Left lung (tissue), 14 donors: Measurements from ENCODE around the gene TMEM151B. TPM values are rescaled to one million over a fixed set of nuclear protein-coding genes. Genes with fewer than 3 reads are reported as not detected.

Experiments
- ATAC-seq: fragments of 200-7000 bp; cut with Tn5 transposase; one replicate; pipeline ENCODE4 v1.9.1; 2020; ENCODE audit warnings: moderate library complexity
- DNase-seq, 4 donors: peaks; one replicate each; pipeline ENCODE4 v3.0.0-alpha.2; 2013 to 2020
- H3K27ac ChIP-seq, 2 donors: fragments of 200-600 bp; sonication (generic) in 1 of 2; one replicate each; pipeline versions ENCODE4 v1.5.0 to v1.8.0; 2020 to 2021
- H3K27me3 ChIP-seq, 2 donors: fragments of 200-600 bp; sonication (generic) in 1 of 2; one replicate each; pipeline versions ENCODE4 v1.5.0 to v1.8.0; 2020 to 2021
- H3K36me3 ChIP-seq, 2 donors: fragments of 200-600 bp; sonication (generic) in 1 of 2; one replicate each; pipeline versions ENCODE4 v1.5.0 to v1.8.0; 2020 to 2021
- H3K4me1 ChIP-seq, 2 donors: fragments of 200-600 bp; one replicate each; pipeline ENCODE4 v1.8.0; 2021
- H3K4me3 ChIP-seq, 2 donors: fragments of 200-600 bp; sonication (generic) in 1 of 2; one replicate each; pipeline versions ENCODE4 v1.5.0 to v1.8.0; 2020 to 2021; ENCODE audit warnings: mild to moderate bottlenecking in 1 of 2
- H3K9me3 ChIP-seq, 2 donors: fragments of 200-600 bp; sonication (generic) in 1 of 2; one replicate each; pipeline versions ENCODE4 v1.5.0 to v1.8.0; 2020 to 2021
- intact Hi-C, 2 donors: fragments of 100-400 bp; cut with DNase I; formaldehyde crosslinking; loops; one replicate each; pipeline versions ENCODE4 v1.11.2 to v1.14.2; 2022
- long read RNA-seq, 12 donors: library from polyadenylated mRNA in 2 of 12; unstranded in 2 of 12; transcript quantifications; one replicate each; pipeline ENCODE4 v2.0.0 and lab custom pipeline, GENCODE V29; 2019 to 2026
- polyA plus RNA-seq, 6 donors: library from polyadenylated mRNA; unstranded; fragments of 120-200 nt; gene quantifications; one replicate each; pipeline ENCODE4 v1.2.1, GENCODE V29; 2013; ENCODE audit not compliant: insufficient read length in 6 of 6
- total RNA-seq, 2 donors: library from RNA; stranded (reverse); fragmentation: NEBNext Ultra II Directional; extraction: Animal tissue kit (Norgen Biotek cat#: 25700); gene quantifications; one replicate each; pipeline ENCODE4 v1.2.1, GENCODE V29; 2021
- TF ChIP-seq, protein P1 (sequence below), 2 donors: fragments of 200-600 bp; sonication (generic) in 1 of 2; IDR thresholded peaks; one replicate each; pipeline versions ENCODE4 v1.5.0 to v1.8.0; 2021; ENCODE audit warnings: antibody characterized with exemption in 2 of 2
- donor health status: DM: no; HTN: yes; CAD: no.
- donor health status: DM: no; HTN: no; CAD: no.

Gene TMEM151B
- total RNA-seq (not detected), polyA plus RNA-seq (1 to 10 TPM in 1 of 6 donors, under 1 TPM in 5; 0.70 to 1.2 (median 0.87) TPM)
- long read RNA-seq, donor 1: 0 reads
- long read RNA-seq, donor 2: 0 reads
- long read RNA-seq, donor 3: 0 reads
- long read RNA-seq, donor 4: 0 reads
- long read RNA-seq, donor 5: 0 reads
- long read RNA-seq, donor 6, full-length matches to known transcripts: 1 of 1 reads
- long read RNA-seq, donor 6, partial matches to known transcripts: 0 of 1 reads
- long read RNA-seq, donor 6, other reads (novel, unspliced or antisense): 0 of 1 reads
- long read RNA-seq, donor 7: 0 reads
- long read RNA-seq, donor 8: 0 reads
- long read RNA-seq, donor 9: 0 reads
- long read RNA-seq, donor 10: 0 reads
- long read RNA-seq, donor 11, full-length matches to known transcripts: 10 of 10 reads
- long read RNA-seq, donor 11, partial matches to known transcripts: 0 of 10 reads
- long read RNA-seq, donor 11, other reads (novel, unspliced or antisense): 0 of 10 reads
- long read RNA-seq, donor 12: 0 reads

GRCh38 chr6:44269921-44270525 lies at the start of gene TMEM151B:
TSS of gene TMEM151B (plus strand) at chr6:44270450. CDS start at chr6:44270743, 293 bp downstream.
- peaks cover 30 to 69% of the 10 kb centered on the region in 2 donors for H3K27me3 ChIP-seq
- intact Hi-C loops: loop anchor here in 1 of 2 donors (5.0 kb wide), 1 partner anchor 67 kb away; no protein-coding TSS in a partner anchor
- ATAC-seq: no peak
- no peak within 1 kb of the TSS for H3K27ac ChIP-seq
- H3K4me3 ChIP-seq: no peak within 1 kb of the TSS
- H3K4me1 ChIP-seq: peaks cover 0 to 27% of the 10 kb centered on the region in 2 donors
- TF ChIP-seq, protein P1, sequence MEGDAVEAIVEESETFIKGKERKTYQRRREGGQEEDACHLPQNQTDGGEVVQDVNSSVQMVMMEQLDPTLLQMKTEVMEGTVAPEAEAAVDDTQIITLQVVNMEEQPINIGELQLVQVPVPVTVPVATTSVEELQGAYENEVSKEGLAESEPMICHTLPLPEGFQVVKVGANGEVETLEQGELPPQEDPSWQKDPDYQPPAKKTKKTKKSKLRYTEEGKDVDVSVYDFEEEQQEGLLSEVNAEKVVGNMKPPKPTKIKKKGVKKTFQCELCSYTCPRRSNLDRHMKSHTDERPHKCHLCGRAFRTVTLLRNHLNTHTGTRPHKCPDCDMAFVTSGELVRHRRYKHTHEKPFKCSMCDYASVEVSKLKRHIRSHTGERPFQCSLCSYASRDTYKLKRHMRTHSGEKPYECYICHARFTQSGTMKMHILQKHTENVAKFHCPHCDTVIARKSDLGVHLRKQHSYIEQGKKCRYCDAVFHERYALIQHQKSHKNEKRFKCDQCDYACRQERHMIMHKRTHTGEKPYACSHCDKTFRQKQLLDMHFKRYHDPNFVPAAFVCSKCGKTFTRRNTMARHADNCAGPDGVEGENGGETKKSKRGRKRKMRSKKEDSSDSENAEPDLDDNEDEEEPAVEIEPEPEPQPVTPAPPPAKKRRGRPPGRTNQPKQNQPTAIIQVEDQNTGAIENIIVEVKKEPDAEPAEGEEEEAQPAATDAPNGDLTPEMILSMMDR (IDR thresholded peaks at IDR 0.05): no peak
- H3K36me3 ChIP-seq: no peaks in the 10 kb centered on the region
- no peak for DNase-seq
- no peaks in the 10 kb centered on the region for H3K9me3 ChIP-seq

DNA sequence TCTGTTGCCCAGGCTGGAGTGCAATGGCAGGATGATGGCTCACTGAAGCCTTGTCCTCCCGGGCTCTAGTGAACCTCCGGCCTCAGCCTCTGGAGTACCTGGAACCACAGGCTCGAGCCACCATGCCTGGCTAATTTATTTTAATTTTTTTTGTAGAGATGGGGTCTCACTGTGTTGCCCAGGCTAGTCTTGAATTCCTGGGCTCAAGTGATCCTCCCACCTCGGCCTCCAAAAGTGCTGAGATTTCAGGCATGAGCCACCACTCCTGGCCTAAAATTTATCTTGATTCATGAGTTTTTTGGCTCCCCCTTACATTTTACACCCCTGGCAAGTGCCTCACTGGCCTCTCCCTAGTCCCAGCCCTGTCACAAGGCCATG lies 49.3 kb upstream of the TMEM151B start:
- TF ChIP-seq, protein P1 (IDR thresholded peaks at IDR 0.05): no peak
- Histone ChIP-seq H3K27ac (peak overlapping the region; percentile 51 to 69), H3K9me3 (no peaks in the 10 kb centered on the region), H3K36me3 (no peaks in the 10 kb centered on the region), H3K27me3 (no peaks in the 10 kb centered on the region), H3K4me1 (peaks cover 38 to 75% of the 10 kb centered on the region in 2 donors), H3K4me3 (no peak overlapping the region)
- no peak for ATAC-seq
- intact Hi-C loops: no loop called here
- no peak for DNase-seq

GRCh38 chr6:44221291-44221960 lies 48.8 kb upstream of the TMEM151B start:
- no peak overlapping the region for H3K4me3 ChIP-seq
- H3K9me3 ChIP-seq: no peaks in the 10 kb centered on the region
- DNase-seq: peak in 3 of 4 donors; percentile 85 to 93 (median 89)
- peak overlapping the region; percentile 51 to 69 for H3K27ac ChIP-seq
- H3K36me3 ChIP-seq: no peaks in the 10 kb centered on the region
- H3K4me1 ChIP-seq: peaks cover 38 to 80% of the 10 kb centered on the region in 2 donors
- TF ChIP-seq, protein P1 (IDR thresholded peaks at IDR 0.05): peak; percentile 66 to 83
- peak; percentile 58 for ATAC-seq
- no peaks in the 10 kb centered on the region for H3K27me3 ChIP-seq
- intact Hi-C loops: no loop called here

DNA sequence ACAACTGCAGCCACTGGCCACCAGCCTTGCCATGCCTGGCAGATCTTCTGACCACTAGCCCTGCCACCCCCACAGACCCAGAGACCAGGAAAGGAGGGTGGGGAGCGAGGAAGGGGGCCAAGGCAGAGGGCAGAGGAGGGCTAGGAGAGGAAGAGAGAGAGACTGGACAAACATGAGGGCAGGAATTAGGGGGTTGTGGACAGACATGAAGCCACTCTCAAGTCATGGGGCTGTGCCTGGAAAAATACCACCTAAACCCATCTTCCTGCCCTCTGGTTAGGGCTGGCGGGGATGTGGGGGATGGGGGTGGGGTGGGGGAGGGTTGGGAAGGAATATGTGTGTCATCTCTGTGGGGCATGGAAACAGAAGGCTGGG lies 48.3 kb upstream of the TMEM151B start:
- Histone ChIP-seq H3K9me3 (no peaks in the 10 kb centered on the region), H3K4me1 (peaks cover 38 to 85% of the 10 kb centered on the region in 2 donors), H3K4me3 (no peak overlapping the region), H3K27me3 (no peaks in the 10 kb centered on the region), H3K36me3 (no peaks in the 10 kb centered on the region), H3K27ac (peak overlapping the region; percentile 51 to 69)
- intact Hi-C loops: no loop called here
- TF ChIP-seq, protein P1 (IDR thresholded peaks at IDR 0.05): no peak
- DNase-seq: no peak
- ATAC-seq: no peak
